Activated CD8-positive, alpha-beta T cell treated with anti-CD3 and anti-CD28 coated beads for 36 hours (primary cell): Measurements from ENCODE around the gene STUM. TPM values are rescaled to one million over a fixed set of nuclear protein-coding genes. Genes with fewer than 3 reads are reported as not detected.

Source experiments
- ATAC-seq: fragments of 200-7000 bp; cut with Tn5 transposase; one replicate; pipeline ENCODE4 v1.10.0; 2021; ENCODE audit warnings: mild to moderate bottlenecking, moderate library complexity
- CTCF ChIA-PET: fragments of 350-600 bp; sonication (Branson Sonifier 250); formaldehyde crosslinking; loops from one replicate; lab custom pipeline; 2021; ENCODE audit warnings: antibody characterized with exemption; lab: Charles Lee
- POLR2A ChIA-PET: fragments of 350-600 bp; sonication (Branson Sonifier 250); formaldehyde crosslinking; loops from one replicate; lab custom pipeline; 2021; ENCODE audit warnings: antibody characterized with exemption; lab: Charles Lee
- DNase-seq: peaks from one replicate; pipeline ENCODE4 v3.0.0-alpha.2; 2020
- H3K27ac Mint-ChIP-seq: one replicate; pipeline ENCODE4 v1.8.0; 2021; ENCODE audit warnings: mild to moderate bottlenecking, mixed read lengths
- H3K27me3 Mint-ChIP-seq: one replicate; pipeline ENCODE4 v1.8.0; 2021; ENCODE audit warnings: mixed read lengths
- H3K36me3 Mint-ChIP-seq: one replicate; pipeline ENCODE4 v1.8.0; 2021; ENCODE audit warnings: low read depth, mixed read lengths
- H3K4me1 Mint-ChIP-seq: one replicate; pipeline ENCODE4 v1.8.0; 2021; ENCODE audit warnings: low read depth, mixed read lengths
- H3K4me3 Mint-ChIP-seq: one replicate; pipeline ENCODE4 v1.8.0; 2021; ENCODE audit warnings: mild to moderate bottlenecking, moderate library complexity, mixed read lengths
- H3K9me3 Mint-ChIP-seq: one replicate; pipeline ENCODE4 v1.8.0; 2021; ENCODE audit warnings: mixed read lengths
- CTCF ChIP-seq: fragments of 200-600 bp; IDR thresholded peaks from one replicate; pipeline ENCODE4 v1.8.0; 2022; ENCODE audit warnings: antibody characterized with exemption, mild to moderate bottlenecking
- intact Hi-C: fragments of 100-400 bp; cut with micrococcal nuclease; formaldehyde crosslinking; loops from one replicate; pipeline ENCODE4 v1.10.0; 2022
- total RNA-seq, 2 experiments: library from RNA; stranded (reverse); gene quantifications; one replicate each; pipeline ENCODE4 v1.2.3, GENCODE V29; 2021

Gene STUM
- total RNA-seq, 2 experiments from 2014 or later = not detected

GRCh38 chr1:226604560-226605317, 56.2 kb downstream of the STUM start:
- CTCF ChIA-PET = interaction anchor here (2.3 kb wide), 1 partner anchor 22 kb away, joined by 7 read pairs; no protein-coding TSS in a partner anchor
- Mint-ChIP-seq H3K27me3 (no peaks in the 10 kb centered on the region), H3K9me3 (no peaks in the 10 kb centered on the region), H3K4me3 (no peak overlapping the region), H3K4me1 (peaks cover 3% of the 10 kb centered on the region), H3K27ac (no peak overlapping the region), H3K36me3 (no peaks in the 10 kb centered on the region)
- TF ChIP-seq CTCF = no peak
- POLR2A ChIA-PET = no interaction called here
- no peak for DNase-seq
- intact Hi-C loops = loop anchor here (5.0 kb wide), 1 partner anchor 57 kb away; the partner anchor contains the start of gene STUM
- ATAC-seq = no peak

- Mint-ChIP-seq H3K4me1 (peaks cover 3% of the 10 kb centered on the region), H3K27me3 (no peaks in the 10 kb centered on the region), H3K4me3 (no peak overlapping the region), H3K36me3 (no peaks in the 10 kb centered on the region), H3K9me3 (no peaks in the 10 kb centered on the region), H3K27ac (no peak overlapping the region)
- ChIA-PET POLR2A (no interaction called here), CTCF (interaction anchor here (2.3 kb wide), 1 partner anchor 21 kb away, joined by 7 read pairs; no protein-coding TSS in a partner anchor)
- TF ChIP-seq CTCF = no peak
- DNase-seq (no peak), ATAC-seq (no peak)
- intact Hi-C loops = loop anchor here (5.0 kb wide), 1 partner anchor 58 kb away; the partner anchor contains the start of gene STUM
Measured at GRCh38 chr1:226605318-226605950, 56.9 kb downstream of the STUM start.

GRCh38 chr1:226606311-226607267, 58.0 kb downstream of the STUM start:
- H3K27ac Mint-ChIP-seq = no peak overlapping the region
- DNase-seq (no peak), ATAC-seq (no peak)
- POLR2A ChIA-PET = no interaction called here
- CTCF ChIA-PET = interaction anchor here (2.3 to 2.9 kb wide), 2 partner anchors 20 to 26 kb away, joined by 7 to 9 read pairs; no protein-coding TSS in a partner anchor
- H3K27me3 Mint-ChIP-seq = no peaks in the 10 kb centered on the region
- H3K36me3 Mint-ChIP-seq = no peaks in the 10 kb centered on the region
- no peaks in the 10 kb centered on the region for H3K9me3 Mint-ChIP-seq
- TF ChIP-seq CTCF = no peak
- H3K4me1 Mint-ChIP-seq = peaks cover 3% of the 10 kb centered on the region
- intact Hi-C loops = loop anchor here (5.0 kb wide), 1 partner anchor 59 kb away; the partner anchor contains the start of gene STUM
- H3K4me3 Mint-ChIP-seq = no peak overlapping the region

- ChIA-PET CTCF (interaction anchor here (2.3 to 2.9 kb wide), 2 partner anchors 19 to 26 kb away, joined by 7 to 9 read pairs; no protein-coding TSS in a partner anchor), POLR2A (no interaction called here)
- Mint-ChIP-seq H3K4me3 (no peak overlapping the region), H3K9me3 (no peaks in the 10 kb centered on the region), H3K36me3 (no peaks in the 10 kb centered on the region), H3K4me1 (peaks cover 3% of the 10 kb centered on the region), H3K27me3 (no peaks in the 10 kb centered on the region), H3K27ac (no peak overlapping the region)
- ATAC-seq = no peak
- DNase-seq = no peak
- no peak for TF ChIP-seq CTCF
- intact Hi-C loops = loop anchor here (5.0 kb wide), 1 partner anchor 60 kb away; the partner anchor contains the start of gene STUM
Measured at GRCh38 chr1:226607268-226607660, 58.7 kb downstream of the STUM start.
